Astrocyte of the spinal cord (primary cell): ENCODE data around the gene TASOR.
"Not testable (repeated sequence)": the region's sequence is repeated elsewhere in the genome, so short reads cannot be mapped to it uniquely, and the experiment has no call there.

Source experiments
- DNase-seq: peaks from one replicate; pipeline ENCODE4 v3.0.0; 2011; ENCODE audit warnings: low read depth, low spot score
- H3K4me3 ChIP-seq: 2 replicates; pipeline ENCODE4 v1.5.1; 2011; ENCODE audit warnings: low read depth, mild to moderate bottlenecking, low read length, moderate library complexity
- in situ Hi-C: cut with HindIII; loops from 2 replicates; pipeline ENCODE4 v1.10.0; 2017; ENCODE audit warnings: low sequenced_read_pairs
- TF ChIP-seq, protein P1 (sequence below): IDR thresholded peaks from 2 replicates; pipeline ENCODE4 v1.5.1; 2012; ENCODE audit warnings: low read depth, mild to moderate bottlenecking, low read length, inconsistent platforms

The TASOR gene

DNA sequence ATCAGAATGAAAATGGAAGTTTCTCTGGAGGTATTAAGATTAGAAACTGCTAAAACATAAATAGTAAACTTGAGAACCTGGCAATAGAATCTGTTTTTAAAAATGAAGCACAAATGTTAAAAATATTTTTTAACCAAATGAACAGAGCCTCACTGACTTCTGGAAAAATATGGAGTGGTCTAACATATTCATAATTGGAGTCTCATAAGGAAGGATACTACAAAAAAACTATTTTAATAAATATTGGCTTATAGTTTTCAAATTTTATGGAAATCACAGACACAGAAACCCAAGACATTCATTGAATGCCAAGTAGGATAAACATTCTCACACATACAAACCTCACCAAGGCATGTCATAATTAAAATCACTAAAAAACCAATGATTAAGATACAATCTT is 23.6 kb upstream of the TASOR start:
- TF ChIP-seq, protein P1, sequence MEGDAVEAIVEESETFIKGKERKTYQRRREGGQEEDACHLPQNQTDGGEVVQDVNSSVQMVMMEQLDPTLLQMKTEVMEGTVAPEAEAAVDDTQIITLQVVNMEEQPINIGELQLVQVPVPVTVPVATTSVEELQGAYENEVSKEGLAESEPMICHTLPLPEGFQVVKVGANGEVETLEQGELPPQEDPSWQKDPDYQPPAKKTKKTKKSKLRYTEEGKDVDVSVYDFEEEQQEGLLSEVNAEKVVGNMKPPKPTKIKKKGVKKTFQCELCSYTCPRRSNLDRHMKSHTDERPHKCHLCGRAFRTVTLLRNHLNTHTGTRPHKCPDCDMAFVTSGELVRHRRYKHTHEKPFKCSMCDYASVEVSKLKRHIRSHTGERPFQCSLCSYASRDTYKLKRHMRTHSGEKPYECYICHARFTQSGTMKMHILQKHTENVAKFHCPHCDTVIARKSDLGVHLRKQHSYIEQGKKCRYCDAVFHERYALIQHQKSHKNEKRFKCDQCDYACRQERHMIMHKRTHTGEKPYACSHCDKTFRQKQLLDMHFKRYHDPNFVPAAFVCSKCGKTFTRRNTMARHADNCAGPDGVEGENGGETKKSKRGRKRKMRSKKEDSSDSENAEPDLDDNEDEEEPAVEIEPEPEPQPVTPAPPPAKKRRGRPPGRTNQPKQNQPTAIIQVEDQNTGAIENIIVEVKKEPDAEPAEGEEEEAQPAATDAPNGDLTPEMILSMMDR: no peak
- in situ Hi-C loops: no loop called here
- no peak overlapping the region for H3K4me3 ChIP-seq
- DNase-seq: no peak

DNA sequence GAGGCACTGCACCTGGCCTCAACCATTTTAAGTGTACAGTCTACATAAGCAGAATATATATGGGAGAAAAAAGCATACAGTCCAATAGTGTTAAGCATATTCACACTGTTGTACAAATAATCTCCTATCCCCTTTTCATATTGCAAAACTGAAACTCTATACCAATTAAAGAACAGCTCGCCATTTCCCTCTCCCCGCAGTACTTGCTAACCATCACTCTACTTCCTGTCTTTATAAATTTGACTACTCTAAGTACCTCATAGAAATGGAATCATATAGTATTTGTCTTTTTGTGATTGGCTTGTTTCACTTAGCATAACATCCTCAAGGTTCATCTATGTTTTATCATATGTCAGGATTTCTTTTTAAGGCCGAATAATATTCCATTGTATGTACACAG is 21.6 kb upstream of the TASOR start:
- H3K4me3 ChIP-seq: no peak overlapping the region
- DNase-seq: no peak
- TF ChIP-seq, protein P1: no peak
- in situ Hi-C loops: no loop called here

DNA sequence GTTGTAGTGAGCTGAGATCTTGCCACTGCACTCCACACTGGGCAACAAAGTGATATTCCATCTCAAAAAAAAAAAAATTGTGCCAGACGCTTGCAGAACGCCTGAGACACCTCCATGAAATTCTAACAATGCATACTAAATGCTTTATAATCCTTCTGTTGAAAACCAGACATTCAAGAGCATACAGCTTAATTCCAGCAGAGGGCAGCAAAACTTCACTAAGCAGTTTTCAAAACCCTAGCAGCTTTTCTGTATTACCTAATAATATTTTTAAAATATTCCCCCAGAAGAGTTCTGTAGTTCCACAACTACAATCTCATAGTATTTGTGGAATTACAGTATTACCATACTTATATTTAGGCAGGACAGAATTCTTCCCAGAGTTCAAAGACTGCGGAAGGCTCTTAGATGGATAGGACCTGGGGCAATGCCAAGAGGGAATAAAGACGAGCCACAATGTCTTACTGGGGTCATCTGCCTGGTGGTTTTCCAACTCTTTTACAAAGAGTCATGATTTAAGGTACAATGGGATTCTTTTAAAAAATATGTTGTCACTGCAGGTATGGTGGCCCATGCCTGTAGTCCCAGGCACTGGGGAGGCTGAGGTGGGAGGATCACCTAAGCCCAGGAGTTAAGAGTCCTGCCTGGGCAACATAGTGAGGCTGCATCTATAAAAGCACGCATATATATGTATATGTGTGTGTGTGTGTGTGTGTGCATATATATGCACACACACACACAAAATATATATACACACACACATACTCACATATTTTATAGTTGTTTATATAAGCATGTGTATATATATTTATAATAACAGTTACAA is 19.6 kb upstream of the TASOR start:
- H3K4me3 ChIP-seq: no peak overlapping the region
- peak; percentile 76 for DNase-seq
- TF ChIP-seq, protein P1: peak; percentile 78
- in situ Hi-C loops: no loop called here

DNA sequence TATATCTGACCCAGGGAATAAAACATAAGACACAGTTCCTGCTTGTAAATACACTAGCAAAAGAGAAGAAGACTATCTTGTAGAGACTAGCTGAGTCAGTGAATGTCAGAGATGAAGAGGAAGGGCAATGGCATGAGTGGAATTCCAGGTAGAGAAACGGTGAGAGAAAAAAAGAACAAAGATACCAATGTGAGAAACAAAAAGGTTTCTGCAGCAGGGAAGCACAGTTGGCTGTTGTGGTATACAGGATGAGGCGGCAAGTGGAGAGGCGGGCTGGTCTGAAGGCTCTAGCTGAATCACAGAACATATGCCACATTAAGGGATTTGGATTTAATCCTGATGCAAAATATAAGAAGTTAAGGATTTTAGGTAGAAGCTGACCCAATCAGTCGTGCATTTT is 17.1 kb upstream of the TASOR start:
- TF ChIP-seq, protein P1: no peak
- in situ Hi-C loops: no loop called here
- no peak overlapping the region for H3K4me3 ChIP-seq
- DNase-seq: no peak

DNA sequence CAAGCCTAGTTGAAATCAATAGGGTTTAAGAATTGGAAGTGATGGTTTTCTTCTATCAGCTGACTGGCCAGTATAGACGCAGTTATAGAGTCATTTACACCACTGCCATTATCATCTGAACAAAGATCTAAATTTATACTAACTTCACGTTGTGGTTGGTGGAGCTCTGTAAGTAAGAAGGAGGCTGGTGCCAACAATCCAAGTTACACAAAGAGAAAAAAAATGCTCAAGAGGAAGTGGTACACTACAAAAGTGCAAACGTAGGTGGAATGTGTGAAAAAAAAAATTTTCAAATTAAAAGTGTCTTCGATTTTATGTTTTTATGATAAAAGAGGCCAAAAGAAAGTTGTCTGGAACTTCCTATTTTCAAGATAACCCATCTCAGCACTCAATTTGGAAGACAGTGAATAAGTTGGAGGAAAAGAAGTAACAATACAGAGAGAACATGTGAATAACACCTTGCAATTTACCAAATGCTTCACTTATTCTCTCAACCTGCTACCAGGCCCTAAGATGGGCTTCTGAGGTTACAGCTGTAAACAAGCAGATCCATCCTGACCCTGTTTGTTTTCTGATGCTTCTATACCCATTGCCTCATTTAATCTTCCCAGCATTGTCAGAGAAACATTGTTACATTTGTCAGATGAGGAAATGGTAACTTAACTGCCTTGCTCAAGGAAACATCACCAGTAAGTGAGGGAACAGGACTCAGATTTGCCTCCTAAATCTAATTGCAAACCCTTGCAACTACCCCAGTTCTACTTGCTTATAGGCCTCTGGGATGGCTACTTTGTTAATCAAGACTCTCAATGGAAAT is 12.0 kb upstream of the TASOR start:
- H3K4me3 ChIP-seq: no peak overlapping the region
- in situ Hi-C loops: no loop called here
- DNase-seq: no peak
- TF ChIP-seq, protein P1: no peak

DNA sequence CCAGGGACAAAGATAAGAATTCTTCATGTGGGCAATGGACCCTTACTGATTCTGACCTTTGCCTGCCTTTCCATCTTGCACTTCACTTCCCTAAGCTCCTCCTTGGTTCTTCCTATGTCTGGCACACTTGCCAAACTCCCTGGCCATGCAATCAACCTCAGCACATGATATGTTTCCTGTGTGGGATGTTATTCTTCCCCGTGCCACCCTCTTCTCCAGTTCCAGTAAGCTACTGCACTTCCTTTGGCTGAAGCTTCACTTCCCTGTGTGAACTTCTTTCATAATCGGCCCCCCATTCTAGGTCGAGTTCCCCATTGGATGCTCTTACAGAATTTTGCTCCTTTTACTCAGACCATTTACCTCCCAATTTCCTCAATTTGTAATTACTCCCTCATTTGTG is 10.7 kb upstream of the TASOR start:
- TF ChIP-seq, protein P1: no peak
- no peak for DNase-seq
- in situ Hi-C loops: no loop called here
- no peak overlapping the region for H3K4me3 ChIP-seq

DNA sequence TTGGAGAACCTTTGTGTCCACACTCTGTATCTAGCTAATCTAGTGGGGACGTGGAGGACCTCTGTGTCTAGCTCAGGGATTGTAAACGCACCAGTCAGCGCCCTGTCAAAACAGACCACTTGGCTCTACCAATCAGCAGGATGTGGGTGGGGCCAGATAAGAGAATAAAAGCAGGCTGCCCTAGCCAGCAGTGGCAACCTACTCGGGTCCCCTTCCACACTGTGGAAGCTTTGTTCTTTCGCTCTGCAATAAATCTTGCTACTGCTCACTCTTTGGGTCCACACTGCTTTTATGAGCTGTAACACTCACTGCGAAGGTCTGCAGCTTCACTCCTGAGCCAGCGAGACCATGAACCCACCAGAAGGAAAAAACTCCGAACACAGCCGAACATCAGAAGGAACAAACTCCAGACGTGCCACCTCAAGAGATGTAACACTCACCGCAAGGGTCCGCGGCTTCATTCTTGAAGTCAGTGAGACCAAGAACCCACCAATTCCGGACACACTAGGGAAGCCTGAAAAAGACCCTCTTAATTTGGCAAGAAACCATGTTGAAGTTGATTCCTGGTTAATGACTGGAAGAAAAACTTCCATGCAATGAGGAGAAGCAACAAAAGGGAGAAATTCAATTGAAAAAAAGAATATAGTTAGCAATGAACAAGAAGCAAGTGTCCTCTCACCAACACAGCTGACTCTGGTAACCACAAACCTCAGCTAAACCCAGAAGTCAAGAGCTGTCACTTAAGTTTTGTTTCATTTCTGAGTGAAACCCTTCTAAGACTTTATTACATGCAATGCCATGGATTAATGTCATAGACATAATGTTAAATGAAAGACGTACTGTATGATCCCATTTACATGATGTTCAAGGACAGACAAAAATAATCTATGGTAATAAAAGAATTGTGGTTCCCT is 9.7 kb upstream of the TASOR start:
- DNase-seq, H3K4me3 ChIP-seq, in situ Hi-C loops: not testable (repeated sequence)

DNA sequence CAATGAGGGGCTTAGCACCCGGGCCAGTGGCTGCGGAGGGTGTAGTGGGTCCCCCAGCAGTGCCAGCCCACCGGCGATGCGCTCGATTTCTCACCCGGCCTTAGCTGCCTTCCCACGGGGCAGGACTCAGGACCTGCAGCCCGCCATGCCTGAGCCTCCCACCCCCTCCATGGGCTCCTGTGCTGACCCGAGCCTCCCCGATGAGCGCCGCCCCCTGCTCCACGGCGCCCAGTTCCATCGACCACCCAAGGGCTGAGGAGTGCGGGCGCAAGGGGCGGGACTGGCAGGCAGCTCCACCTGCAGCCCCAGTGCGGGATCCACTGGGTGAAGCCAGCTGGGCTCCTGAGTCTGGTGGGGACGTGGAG is 8.9 kb upstream of the TASOR start:
- DNase-seq, in situ Hi-C loops, H3K4me3 ChIP-seq: not testable (repeated sequence)
